HepG2 (cell line): Measurements from ENCODE around the gene GARIN3.

ENCODE experiments used
- TAF1 ChIP-seq: sonication (generic); formaldehyde crosslinking; IDR thresholded peaks from 2 replicates; pipeline ENCODE4 v1.4.0; 2020; ENCODE audit warnings: missing genetic modification reagents
- ZNF180 ChIP-seq: sonication (generic); formaldehyde crosslinking; IDR thresholded peaks from 2 replicates; pipeline ENCODE4 v1.4.0; 2020; ENCODE audit warnings: low read depth, missing genetic modification reagents, borderline replicate concordance

DNA sequence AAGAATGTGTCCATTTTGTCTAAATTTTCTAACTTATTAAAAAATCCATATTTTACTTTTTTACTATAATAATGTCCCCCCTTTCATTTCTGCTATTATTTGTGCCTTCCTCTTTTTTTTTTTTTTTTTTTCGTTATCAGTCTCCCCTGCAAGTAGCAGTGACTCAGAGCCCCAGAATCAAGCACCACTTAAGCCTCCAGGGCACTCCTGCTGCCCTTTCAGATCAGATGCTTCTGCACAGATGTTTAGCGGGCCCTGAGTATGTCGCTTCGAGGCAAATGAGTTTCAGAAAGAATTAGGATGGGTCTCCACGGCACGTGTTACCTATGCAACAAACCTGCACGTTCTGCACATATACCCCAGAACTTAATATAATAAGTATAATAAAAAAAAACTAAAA lies 35.1 kb downstream of the GARIN3 start:
- TF ChIP-seq ZNF180 (CRISPR knock-in tag): no peak
- TF ChIP-seq TAF1 (CRISPR knock-in tag): no peak
